GM12892 (cell line): ENCODE data around the gene PIP4K2A.

Source experiments
- POLR2A ChIP-seq: IDR thresholded peaks from 2 replicates; pipeline ENCODE4 v1.6.1; 2011; ENCODE audit warnings: low read depth, low read length, control low read depth
- POLR2AphosphoS5 ChIP-seq: IDR thresholded peaks from 2 replicates; pipeline ENCODE4 v1.6.1; 2011; ENCODE audit warnings: low read depth, low read length, control low read depth
- TAF1 ChIP-seq: IDR thresholded peaks from 2 replicates; pipeline ENCODE4 v1.6.1; 2011; ENCODE audit warnings: low read depth, mild to moderate bottlenecking, control low read depth, low read length, borderline replicate concordance

DNA sequence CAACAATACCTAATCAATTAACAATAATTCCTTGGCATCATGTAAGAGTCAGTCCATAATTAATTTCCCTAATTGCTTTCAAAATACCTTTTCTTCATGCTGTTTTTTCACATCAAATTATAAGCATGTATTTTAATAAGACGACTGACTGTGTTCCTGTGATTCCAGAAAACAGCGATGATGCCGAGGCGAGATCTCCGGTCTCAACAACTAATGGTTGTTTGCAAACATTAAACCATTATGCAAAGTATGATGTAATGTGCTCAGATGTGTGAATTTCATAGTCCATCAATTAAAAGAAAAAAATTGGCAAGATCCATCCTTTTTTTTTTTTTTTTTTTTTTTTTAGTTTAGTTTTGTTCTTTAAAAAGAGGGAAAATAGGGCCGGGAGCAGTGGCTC lies 44.5 kb upstream of the PIP4K2A start:
- TF ChIP-seq TAF1: no peak
- no peak for TF ChIP-seq POLR2AphosphoS5
- no peak for TF ChIP-seq POLR2A
